LoVo (cell line): ENCODE results near the gene JMJD4.

Experiments used
- DNase-seq: peaks from one replicate; pipeline ENCODE4 v3.0.0-alpha.2; 2016; ENCODE audit warnings: low spot score

JMJD4 gene

GRCh38 chr1:227753999-227754711, 19.1 kb upstream of the JMJD4 start:
- no peak for DNase-seq

GRCh38 chr1:227749916-227750710, 15.0 kb upstream of the JMJD4 start:
- DNase-seq = no peak

- no peak for DNase-seq
These were observed 14.1 kb upstream of the JMJD4 start for GRCh38 chr1:227749225-227749624.

GRCh38 chr1:227748496-227749182, 13.5 kb upstream of the JMJD4 start:
- DNase-seq = no peak

- DNase-seq = no peak
These were observed 12.9 kb upstream of the JMJD4 start for GRCh38 chr1:227747948-227748495.

- no peak for DNase-seq
These were observed 12.3 kb upstream of the JMJD4 start for GRCh38 chr1:227747382-227747781.

- no peak for DNase-seq
These were observed 11.6 kb upstream of the JMJD4 start for GRCh38 chr1:227746676-227747075.

GRCh38 chr1:227745568-227746265, 10.6 kb upstream of the JMJD4 start:
- no peak for DNase-seq

GRCh38 chr1:227744668-227745067, 9.6 kb upstream of the JMJD4 start:
- no peak for DNase-seq

GRCh38 chr1:227742738-227743715, 7.9 kb upstream of the JMJD4 start:
- no peak for DNase-seq

GRCh38 chr1:227741166-227741870, 6.2 kb upstream of the JMJD4 start:
- DNase-seq = no peak

- no peak for DNase-seq
These were observed 5.4 kb upstream of the JMJD4 start for GRCh38 chr1:227740401-227740960.

GRCh38 chr1:227739636-227740035, 4.5 kb upstream of the JMJD4 start:
- DNase-seq = no peak

GRCh38 chr1:227738820-227739219, 3.7 kb upstream of the JMJD4 start:
- DNase-seq = no peak

- DNase-seq = no peak
These were observed 1.8 kb upstream of the JMJD4 start for GRCh38 chr1:227736814-227737432.

GRCh38 chr1:227735539-227736285, 610 bp upstream of the JMJD4 start:
- no peak for DNase-seq

GRCh38 chr1:227734546-227734855, 601 bp downstream of the JMJD4 start:
- DNase-seq = no peak

- no peak for DNase-seq
These were observed 1.2 kb downstream of the JMJD4 start for GRCh38 chr1:227733751-227734545.
